K562 (cell line): ENCODE results near the gene KCNJ2. TPM values are rescaled to one million over a fixed set of nuclear protein-coding genes. Genes with fewer than 3 reads are reported as not detected.

Experiments used
- ATAC-seq: fragments of 200-7000 bp; cut with Tn5 transposase; 3 replicates; pipeline ENCODE4 v1.9.1; 2020; ENCODE audit warnings: moderate library complexity
- BruUV-seq: library from RNA; stranded (reverse); fragments of 400-500 nt; replicated peaks from 2 replicates; lab custom pipeline; 2021; lab: Mats Ljungman, UMichigan
- CTCF ChIA-PET: fragments of 300-600 bp; formaldehyde crosslinking; extraction: SDS; loops from one replicate; lab custom pipeline; 2021; ENCODE audit warnings: low intra/inter-chr PET ratio; lab: Yijun Ruan, JAX
- POLR2A ChIA-PET: fragments of 300-600, 350-650 bp; sonication (Branson Sonifier 250); formaldehyde crosslinking; extraction: SDS; loops from one replicate; lab custom pipeline; 2021; ENCODE audit warnings: antibody characterized with exemption, inconsistent platforms; lab: Yijun Ruan, JAX
- DNase-seq, 4 experiments: peaks; one replicate each; pipeline versions ENCODE4 v3.0.0 to v3.0.0-alpha.2; 2011 to 2018; ENCODE audit warnings: low spot score in 3 of 4, mixed read lengths in 3 of 4; ENCODE audit errors: extremely low read depth in 1 of 4
- FAIRE-seq: peaks from 2 replicates; lab custom pipeline; 2011; peaks lifted over from hg19 to GRCh38; lab: Jason Lieb, UNC
- H2AFZ ChIP-seq: 2 replicates; pipeline ENCODE4 v1.6.0; 2011; ENCODE audit warnings: low read depth, low read length, control low read depth, inconsistent platforms
- H3K27ac ChIP-seq: fragments of 200-600 bp; 3 replicates; pipeline ENCODE4 v1.8.0; 2011; ENCODE audit warnings: low read depth, mild to moderate bottlenecking, control low read depth, inconsistent platforms, low read length, moderate library complexity, mixed read lengths; ENCODE audit errors: extremely low read depth
- H3K27me3 ChIP-seq, 2 experiments: fragments of 300-600 bp in 1 of 2; 2 replicates in 1 of 2; 3 replicates in 1 of 2; pipeline versions ENCODE4 v1.6.0 to v1.8.0; 2011; ENCODE audit warnings: inconsistent platforms in 2 of 2, low read length in 2 of 2, mild to moderate bottlenecking in 1 of 2, mixed read lengths in 1 of 2, moderate library complexity in 1 of 2; ENCODE audit not compliant: control insufficient read depth in 2 of 2, insufficient read depth in 2 of 2
- H3K36me3 ChIP-seq: fragments of 300-600 bp; 3 replicates; pipeline ENCODE4 v1.8.0; 2011; ENCODE audit warnings: mild to moderate bottlenecking, low read length, inconsistent platforms; ENCODE audit not compliant: control insufficient read depth, insufficient read depth
- H3K4me1 ChIP-seq, 2 experiments: fragments of 200-600 bp in 1 of 2; replicated peaks in 1 of 2; 2 replicates in 1 of 2; 3 replicates in 1 of 2; pipeline versions ENCODE4 v1.5.1 to v1.8.0; 2011; ENCODE audit warnings: inconsistent platforms in 2 of 2, low read length in 2 of 2, mild to moderate bottlenecking in 1 of 2, mixed read lengths in 1 of 2, moderate library complexity in 1 of 2; ENCODE audit not compliant: control insufficient read depth in 2 of 2, insufficient read depth in 2 of 2
- H3K4me2 ChIP-seq: 2 replicates; pipeline ENCODE4 v1.6.1; 2011; ENCODE audit warnings: low read length, control low read depth, inconsistent platforms, mixed read lengths; ENCODE audit not compliant: insufficient read depth
- H3K4me3 ChIP-seq: fragments of 200-600 bp; sonication (generic), shearing (Covaris generic); 2 replicates; pipeline ENCODE4 v1.5.1; 2016; ENCODE audit warnings: control low read depth, inconsistent platforms
- H3K79me2 ChIP-seq: fragments of 200-600 bp; 3 replicates; pipeline ENCODE4 v1.8.0; 2011; ENCODE audit warnings: low read length, inconsistent platforms; ENCODE audit not compliant: control insufficient read depth, insufficient read depth
- H3K9ac ChIP-seq, 2 experiments: 2 replicates each; pipeline versions ENCODE4 v1.6.0 to v1.6.1; 2011; ENCODE audit warnings: low read depth in 2 of 2, low read length in 2 of 2, control low read depth in 1 of 2, inconsistent platforms in 1 of 2, mild to moderate bottlenecking in 1 of 2, mixed read lengths in 1 of 2; ENCODE audit not compliant: insufficient read depth in 1 of 2
- H3K9me1 ChIP-seq: one replicate; pipeline ENCODE4 v1.6.0; 2011; ENCODE audit warnings: inconsistent platforms, mild to moderate bottlenecking, low read length, moderate library complexity; ENCODE audit not compliant: control insufficient read depth, insufficient read depth
- H3K9me3 ChIP-seq: replicated peaks from 2 replicates; pipeline ENCODE4 v1.5.1; 2011; ENCODE audit warnings: low read depth, low read length, inconsistent platforms; ENCODE audit not compliant: control insufficient read depth, insufficient read depth
- H4K20me1 ChIP-seq: replicated peaks from 2 replicates; pipeline ENCODE4 v1.6.1; 2011; ENCODE audit warnings: low read length, inconsistent platforms, mixed read lengths; ENCODE audit not compliant: control insufficient read depth, insufficient read depth
- BRCA1 ChIP-seq, 2 experiments: fragments of 450-650 bp in 1 of 2; sonication (generic) in 1 of 2; formaldehyde crosslinking in 1 of 2; IDR thresholded peaks; 2 replicates each; pipeline versions ENCODE4 v1.5.0 to v1.6.1; 2017 to 2020; ENCODE audit warnings: mild to moderate bottlenecking in 1 of 2, missing genetic modification reagents in 1 of 2
- BRF1 ChIP-seq: IDR thresholded peaks from 3 replicates; pipeline ENCODE4 v1.6.1; 2011; ENCODE audit warnings: borderline replicate concordance, mild to moderate bottlenecking; ENCODE audit not compliant: insufficient read length; ENCODE audit errors: extremely low read depth
- DEAF1 ChIP-seq: fragments of 450-650 bp; formaldehyde crosslinking; IDR thresholded peaks from 2 replicates; pipeline ENCODE4 v1.4.0; 2020; ENCODE audit warnings: mild to moderate bottlenecking, moderate library complexity
- HOMEZ ChIP-seq: fragments of 250-450 bp; sonication (Bioruptor Pico); IDR thresholded peaks from 2 replicates; pipeline ENCODE4 v1.4.0; 2020; ENCODE audit warnings: mild to moderate bottlenecking, moderate library complexity
- KLF16 ChIP-seq: IDR thresholded peaks from 2 replicates; pipeline ENCODE4 v1.6.1; 2016; ENCODE audit warnings: antibody characterized with exemption
- PML ChIP-seq: IDR thresholded peaks from 2 replicates; pipeline ENCODE4 v1.6.1; 2012; ENCODE audit warnings: low read length, inconsistent platforms
- POU5F1 ChIP-seq: fragments of 150-350 bp; IDR thresholded peaks from 2 replicates; pipeline ENCODE4 v1.6.1; 2014; ENCODE audit warnings: borderline replicate concordance, low read length, low read depth, mild to moderate bottlenecking; ENCODE audit not compliant: partially characterized antibody
- RBM34 ChIP-seq: fragments of 200-400 bp; formaldehyde crosslinking; IDR thresholded peaks from 2 replicates; pipeline ENCODE4 v1.6.1; 2018; ENCODE audit warnings: low read length, borderline replicate concordance; ENCODE audit not compliant: insufficient read depth
- STAG1 ChIP-seq: sonication (generic); formaldehyde crosslinking; IDR thresholded peaks from 2 replicates; pipeline ENCODE4 v1.5.0; 2020; ENCODE audit warnings: missing genetic modification reagents, borderline replicate concordance
- TBP ChIP-seq: optimal IDR thresholded peaks from 2 replicates; pipeline ENCODE3; 2011; ENCODE audit warnings: low read depth, low read length, improper control_type of control experiment
- TOE1 ChIP-seq, 2 experiments: fragments of 450-650 bp in 1 of 2; sonication (generic) in 1 of 2; formaldehyde crosslinking in 1 of 2; IDR thresholded peaks; 2 replicates each; pipeline versions ENCODE4 v1.7.1 to v1.8.0; 2016 to 2022; ENCODE audit warnings: borderline replicate concordance in 2 of 2, mild to moderate bottlenecking in 2 of 2, antibody characterized with exemption in 1 of 2, inconsistent platforms in 1 of 2, low read depth in 1 of 2, missing genetic modification reagents in 1 of 2, moderate library complexity in 1 of 2
- ZBTB8A ChIP-seq: fragments of 450-650 bp; IDR thresholded peaks from 2 replicates; pipeline ENCODE4 v1.6.1; 2018; ENCODE audit warnings: mild to moderate bottlenecking, moderate library complexity; ENCODE audit not compliant: partially characterized antibody
- WGBS: fragments of 100-300 bp; shearing (Covaris generic); methylation state at CpG from one replicate; pipeline ENCODE4 v1.1.6; 2016; ENCODE audit warnings: low coverage, mixed read lengths; ENCODE audit not compliant: insufficient coverage; ENCODE audit errors: missing lambda C conversion rate; 5-methylcytosine and 5-hydroxymethylcytosine counted together
- in situ Hi-C: fragments of 300-500 bp; cut with MboI; formaldehyde crosslinking; loops from 4 replicates; pipeline ENCODE4 v1.15.0; 2018; ENCODE audit warnings: inconsistent platforms, mixed read lengths
- intact Hi-C: fragments of 100-400 bp; cut with micrococcal nuclease; formaldehyde crosslinking; loops from 2 replicates; pipeline ENCODE4 v1.14.2; 2022
- polyA plus RNA-seq, 8 experiments: library from polyadenylated mRNA; depleted of rRNA in 4 of 8; stranded (reverse) in 5 of 8; unstranded in 3 of 8; fragments of >200 nt; fragmentation: Nextera tagmentation in 2 of 8; fragmentation: Illumina TruSeq in 1 of 8; extraction: Ambion mirVana in 2 of 8; extraction: Trizol in 1 of 8; gene quantifications; 2 replicates each; pipeline versions ENCODE4 v1.2.1 to v1.2.3, GENCODE V29; 2011 to 2014; ENCODE audit warnings: inconsistent platforms in 1 of 8, missing spikeins in 1 of 8
- total RNA-seq, 7 experiments: library from RNA; depleted of rRNA in 6 of 7; stranded (reverse); fragments of >200 nt in 6 of 7; fragmentation: Illumina TruSeq in 2 of 7; extraction: Trizol in 2 of 7; gene quantifications; 2 replicates each; pipeline versions ENCODE4 v1.2.1 to v1.2.3, GENCODE V29; 2011 to 2021; ENCODE audit warnings: low replicate concordance in 1 of 7
- TF ChIP-seq, protein P1 (sequence below): fragments of 250-450 bp; sonication (Bioruptor Pico); IDR thresholded peaks from 2 replicates; pipeline ENCODE4 v1.5.0; 2021

KCNJ2 gene
- total and polyA plus RNA-seq, 9 of the 15 experiments (the other 6 are each of a cell fraction or from before 2014, with no cell fraction given): not detected

- TF ChIP-seq BRF1 (no peak), KLF16 (no peak), DEAF1 (peak; percentile 36), TBP (no peak)
These were observed 25.0 kb upstream of the KCNJ2 start (continued) for GRCh38 chr17:70144260-70144846.

- no peaks in the 10 kb centered on the region for H3K79me2 ChIP-seq
- FAIRE-seq: no peak
- no peaks in the 10 kb centered on the region for H3K4me1 ChIP-seq
- H3K27ac ChIP-seq: no peak overlapping the region
- intact Hi-C loops (no loop called here), in situ Hi-C loops (no loop called here)
- no peaks in the 10 kb centered on the region for H4K20me1 ChIP-seq
- no peaks in the 10 kb centered on the region for H3K36me3 ChIP-seq
- H3K27me3 ChIP-seq: no peaks in the 10 kb centered on the region
- H3K9ac ChIP-seq: no peak overlapping the region
- no peak for DNase-seq
- CTCF ChIA-PET: no interaction called here
- 22% methylated on average over 3 of the region's 3 CpGs for WGBS
- ATAC-seq: no peak
- POLR2A ChIA-PET: no interaction called here
- H3K4me2 ChIP-seq: no peak overlapping the region
- H3K4me3 ChIP-seq: no peak overlapping the region
- BruUV-seq: no TSS peak
- no peak overlapping the region for H2AFZ ChIP-seq
- no peaks in the 10 kb centered on the region for H3K9me3 ChIP-seq
- no peaks in the 10 kb centered on the region for H3K9me1 ChIP-seq
- TF ChIP-seq HOMEZ (CRISPR knock-in tag) (no peak), POU5F1 (no peak), PML (no peak), ZBTB8A (no peak), RBM34 (no peak), TOE1 (IDR thresholded peaks at IDR 0.05; ENCODE audit: borderline replicate concordance) (no peak), TOE1 (CRISPR knock-in tag; IDR thresholded peaks at IDR 0.05; ENCODE audit: borderline replicate concordance, low read depth) (no peak), BRCA1 (IDR thresholded peaks at IDR 0.05) (no peak), BRCA1 (CRISPR knock-in tag; IDR thresholded peaks at IDR 0.05) (no peak), STAG1 (CRISPR knock-in tag) (no peak)
- TF ChIP-seq, protein P1, sequence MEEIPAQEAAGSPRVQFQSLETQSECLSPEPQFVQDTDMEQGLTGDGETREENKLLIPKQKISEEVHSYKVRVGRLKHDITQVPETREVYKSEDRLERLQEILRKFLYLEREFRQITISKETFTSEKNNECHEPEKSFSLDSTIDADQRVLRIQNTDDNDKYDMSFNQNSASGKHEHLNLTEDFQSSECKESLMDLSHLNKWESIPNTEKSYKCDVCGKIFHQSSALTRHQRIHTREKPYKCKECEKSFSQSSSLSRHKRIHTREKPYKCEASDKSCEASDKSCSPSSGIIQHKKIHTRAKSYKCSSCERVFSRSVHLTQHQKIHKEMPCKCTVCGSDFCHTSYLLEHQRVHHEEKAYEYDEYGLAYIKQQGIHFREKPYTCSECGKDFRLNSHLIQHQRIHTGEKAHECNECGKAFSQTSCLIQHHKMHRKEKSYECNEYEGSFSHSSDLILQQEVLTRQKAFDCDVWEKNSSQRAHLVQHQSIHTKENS (CRISPR knock-in tag): no peak
These were observed 16.1 kb upstream of the KCNJ2 start for GRCh38 chr17:70153210-70153609.
